HG03196 (cell line): ENCODE measurements around the gene SCYGR6.

ENCODE experiments used
- ATAC-seq: cut with Tn5 transposase; IDR thresholded peaks from one replicate; pipeline ENCODE4 v1.9.1; 2021; ENCODE audit not compliant: unreplicated experiment

Gene SCYGR6

DNA sequence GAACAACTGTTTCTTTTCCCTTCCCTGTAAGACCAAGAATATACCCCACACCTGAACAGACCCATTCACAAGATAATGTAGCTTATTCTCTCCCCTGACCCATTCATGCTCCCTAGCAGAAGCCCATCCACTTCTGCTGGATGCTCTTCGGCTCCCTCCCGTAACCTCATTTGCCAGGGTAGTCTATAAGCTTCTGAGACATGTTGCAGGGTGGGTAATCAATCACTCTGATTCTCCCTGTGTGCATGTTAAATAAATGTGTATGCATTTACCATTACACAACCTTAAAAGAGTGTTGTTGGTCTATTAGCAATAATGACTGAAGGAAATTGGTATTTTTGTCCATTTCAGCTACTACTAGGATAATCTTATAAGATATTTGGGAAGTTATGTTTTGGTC is 8.1 kb downstream of the SCYGR6 start:
- no peak for ATAC-seq

DNA sequence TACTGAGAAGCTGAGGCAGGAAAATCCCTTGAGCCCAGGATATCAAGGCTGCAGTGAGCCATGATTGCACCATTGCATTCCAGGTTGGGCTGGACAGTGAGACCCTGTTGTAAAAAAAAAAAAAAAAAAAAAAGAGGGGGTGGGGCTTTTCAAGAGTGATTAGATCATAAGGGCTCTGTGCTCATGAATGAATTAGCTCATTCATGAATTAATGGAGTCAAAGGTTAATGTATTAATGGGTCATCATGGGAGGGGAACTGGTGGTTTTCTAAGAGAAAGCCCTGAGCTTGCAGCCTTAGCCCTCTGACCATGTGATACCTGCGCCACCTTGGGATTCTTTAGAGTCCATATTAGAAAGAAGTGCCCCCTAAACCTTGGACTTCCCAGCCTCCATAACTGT is 11.3 kb downstream of the SCYGR6 start:
- no peak for ATAC-seq

DNA sequence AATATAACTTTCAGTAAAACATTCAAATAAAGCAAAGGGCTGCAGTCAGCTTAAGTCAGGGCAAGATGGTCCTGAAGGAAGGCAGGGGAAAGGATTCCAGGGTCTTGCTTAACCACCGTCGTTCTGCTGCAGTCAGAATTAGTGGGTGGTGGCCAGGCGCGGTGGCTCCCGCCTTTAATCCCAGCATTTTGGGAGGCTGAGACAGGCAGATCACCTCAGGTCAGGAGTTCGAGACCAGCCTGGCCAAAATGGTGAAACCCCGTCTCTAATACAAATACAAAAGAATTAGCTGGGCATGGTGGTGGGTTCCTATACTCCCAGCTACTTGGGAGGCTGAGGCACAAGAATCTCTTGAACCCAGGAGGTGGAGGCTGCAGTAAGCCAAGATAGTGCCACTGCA is 13.6 kb downstream of the SCYGR6 start:
- no peak for ATAC-seq

DNA sequence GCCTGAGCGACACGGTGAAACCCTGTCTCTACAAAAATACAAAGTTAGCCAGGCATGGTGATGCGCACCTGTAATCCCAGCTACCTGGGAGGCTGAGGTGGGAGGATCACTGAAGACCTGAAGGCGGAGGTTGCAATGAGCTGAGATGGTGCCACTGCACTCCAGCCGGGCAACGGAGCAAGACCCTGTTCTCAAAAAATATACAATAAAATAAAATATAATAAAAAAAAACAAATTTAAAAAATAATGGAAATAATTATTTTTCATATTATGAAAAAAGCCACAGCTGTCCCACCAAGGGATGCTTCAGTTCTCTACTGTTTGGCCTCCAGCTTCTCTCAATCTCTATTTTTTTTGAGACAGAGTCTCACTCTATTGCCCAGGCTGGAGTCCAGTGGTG is 17.2 kb downstream of the SCYGR6 start:
- no peak for ATAC-seq

- no peak for ATAC-seq
These were observed 17.7 kb downstream of the SCYGR6 start for GRCh38 chr2:227706859-227707258.

DNA sequence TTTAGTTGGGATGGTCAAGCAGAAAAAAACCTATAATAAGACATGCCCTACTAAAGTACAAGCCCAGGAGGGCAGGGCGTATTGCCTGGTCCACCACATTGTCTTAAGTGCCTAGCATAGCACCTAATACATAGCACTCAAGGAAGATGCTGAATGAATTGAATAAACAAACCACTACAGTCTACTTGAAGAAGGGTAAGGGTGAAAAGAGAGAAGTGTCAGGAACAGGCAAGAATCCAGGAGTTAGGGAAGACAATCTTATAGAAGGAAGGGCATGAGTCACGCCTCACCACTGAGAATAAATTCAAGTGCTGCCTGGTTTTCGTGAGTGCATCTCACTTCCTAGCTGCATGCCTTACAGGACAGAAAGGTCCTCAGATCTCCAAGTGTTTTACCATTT is 20.6 kb downstream of the SCYGR6 start:
- ATAC-seq: no peak

GRCh38 chr2:227703280-227703732 is 21.3 kb downstream of the SCYGR6 start:
- ATAC-seq: no peak

- ATAC-seq: no peak
These were observed 23.0 kb downstream of the SCYGR6 start for GRCh38 chr2:227701556-227701955.

GRCh38 chr2:227696990-227697679 is 27.4 kb downstream of the SCYGR6 start:
- ATAC-seq: no peak

DNA sequence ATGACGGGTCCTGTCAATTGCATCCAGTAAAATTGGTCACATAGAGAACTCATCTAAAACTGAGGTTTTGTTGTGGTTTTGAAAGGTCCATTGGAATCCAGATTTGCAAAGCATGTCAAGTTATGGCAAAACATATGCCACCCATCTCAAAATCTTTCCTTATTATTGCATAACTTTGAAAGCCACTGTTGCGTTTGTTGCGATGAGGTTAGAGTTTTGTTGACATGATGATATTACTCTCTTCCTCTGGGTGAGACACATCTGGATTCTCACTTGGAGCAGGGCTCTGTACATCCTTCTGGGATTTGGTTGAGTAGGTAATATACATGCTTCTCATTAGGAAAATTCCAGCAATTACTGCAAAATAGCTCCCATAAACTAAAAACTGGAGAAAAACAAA is 37.4 kb downstream of the SCYGR6 start:
- no peak for ATAC-seq

DNA sequence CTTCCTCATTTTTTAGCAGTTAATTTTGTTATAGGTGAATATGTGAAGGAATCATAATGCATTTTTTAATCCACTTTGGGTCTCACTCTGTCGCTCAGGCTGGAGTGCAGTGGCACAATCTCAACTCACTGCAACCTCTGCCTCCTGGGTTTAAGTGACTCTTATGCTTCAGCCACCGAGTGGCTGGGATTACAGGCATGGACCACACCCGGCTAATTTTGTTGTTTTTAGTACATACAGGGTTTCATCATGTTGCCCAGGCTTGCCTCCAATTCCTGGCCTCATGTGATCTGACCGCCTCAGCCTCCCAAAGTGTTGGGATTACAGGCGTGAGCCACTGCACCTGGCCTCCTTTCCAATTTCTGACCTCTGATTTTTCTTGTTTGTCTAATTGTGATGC is 40.3 kb downstream of the SCYGR6 start:
- ATAC-seq: no peak

GRCh38 chr2:227677928-227678327 is 46.6 kb downstream of the SCYGR6 start:
- ATAC-seq: no peak

DNA sequence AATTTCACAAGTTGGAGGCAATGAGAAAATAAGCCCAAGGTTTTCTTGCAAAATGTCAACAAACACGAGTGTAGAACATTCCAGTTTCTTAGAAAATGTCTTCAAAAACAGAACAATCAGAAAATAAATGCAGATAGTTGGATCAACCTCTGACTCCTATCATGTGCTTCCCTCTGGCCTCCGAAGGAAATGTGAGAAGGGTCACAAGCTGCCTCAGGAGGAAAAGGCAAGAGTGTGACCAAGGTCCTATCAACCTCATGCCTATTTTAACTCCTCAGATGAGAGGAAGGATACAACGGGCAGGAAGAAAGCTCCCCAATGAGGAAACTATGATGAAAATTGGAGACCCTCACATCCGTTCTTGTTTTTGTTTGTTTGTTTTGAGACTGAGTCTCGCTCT is 50.1 kb downstream of the SCYGR6 start:
- no peak for ATAC-seq
